Tongue (tissue), 2 donors: ENCODE data around the gene BECN2. TPM values are rescaled to one million over a fixed set of nuclear protein-coding genes. Genes with fewer than 3 reads are reported as not detected.
A peak's percentile ranks its signal among the peaks of the same experiment; 100 is the strongest.

ENCODE experiments used
- DNase-seq: peaks from one replicate; pipeline ENCODE4 v3.0.0-alpha.2; 2015
- total RNA-seq: library from RNA; depleted of rRNA; stranded (reverse); fragments of >200 nt; gene quantifications from one replicate; pipeline ENCODE4 v1.2.3, GENCODE V29; 2014

BECN2 gene, protein sequence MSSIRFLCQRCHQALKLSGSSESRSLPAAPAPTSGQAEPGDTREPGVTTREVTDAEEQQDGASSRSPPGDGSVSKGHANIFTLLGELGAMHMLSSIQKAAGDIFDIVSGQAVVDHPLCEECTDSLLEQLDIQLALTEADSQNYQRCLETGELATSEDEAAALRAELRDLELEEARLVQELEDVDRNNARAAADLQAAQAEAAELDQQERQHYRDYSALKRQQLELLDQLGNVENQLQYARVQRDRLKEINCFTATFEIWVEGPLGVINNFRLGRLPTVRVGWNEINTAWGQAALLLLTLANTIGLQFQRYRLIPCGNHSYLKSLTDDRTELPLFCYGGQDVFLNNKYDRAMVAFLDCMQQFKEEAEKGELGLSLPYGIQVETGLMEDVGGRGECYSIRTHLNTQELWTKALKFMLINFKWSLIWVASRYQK
- not detected for total RNA-seq

DNA sequence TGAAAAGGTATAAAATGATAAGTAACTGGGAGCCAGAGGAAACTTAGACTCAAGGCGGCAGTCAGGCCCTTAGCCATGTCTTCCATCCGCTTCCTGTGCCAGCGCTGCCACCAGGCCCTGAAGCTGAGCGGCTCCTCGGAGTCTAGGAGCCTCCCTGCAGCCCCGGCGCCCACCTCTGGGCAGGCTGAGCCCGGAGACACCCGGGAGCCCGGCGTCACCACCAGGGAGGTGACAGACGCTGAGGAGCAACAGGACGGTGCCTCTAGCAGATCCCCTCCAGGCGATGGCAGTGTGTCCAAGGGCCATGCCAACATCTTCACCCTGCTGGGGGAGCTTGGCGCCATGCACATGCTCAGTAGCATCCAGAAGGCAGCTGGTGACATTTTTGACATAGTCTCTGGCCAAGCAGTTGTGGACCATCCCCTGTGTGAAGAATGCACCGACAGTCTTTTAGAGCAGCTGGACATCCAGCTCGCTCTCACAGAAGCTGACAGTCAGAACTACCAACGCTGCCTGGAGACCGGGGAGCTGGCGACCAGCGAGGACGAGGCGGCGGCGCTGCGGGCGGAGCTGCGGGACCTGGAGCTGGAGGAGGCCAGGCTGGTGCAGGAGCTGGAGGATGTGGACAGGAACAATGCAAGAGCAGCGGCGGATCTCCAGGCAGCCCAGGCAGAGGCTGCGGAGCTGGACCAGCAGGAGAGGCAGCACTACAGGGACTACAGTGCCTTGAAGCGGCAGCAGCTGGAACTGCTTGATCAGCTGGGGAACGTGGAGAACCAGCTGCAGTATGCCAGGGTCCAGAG lies at the start of gene BECN2:
BECN2 (plus strand) TSS at position 76 of the 803 bp plus-strand sequence; CDS start at position 76, 0 bp downstream.
- no peak for DNase-seq

- no peak for DNase-seq
Measured at GRCh38 chr1:241916196-241916595, 41.4 kb upstream of the BECN2 start.

- DNase-seq, result no peak
Measured at GRCh38 chr1:241917487-241917886, 40.1 kb upstream of the BECN2 start.

- DNase-seq, result no peak
Measured at GRCh38 chr1:241918879-241919278, 38.7 kb upstream of the BECN2 start.

GRCh38 chr1:241924080-241924808 lies 33.3 kb upstream of the BECN2 start:
- no peak for DNase-seq

DNA sequence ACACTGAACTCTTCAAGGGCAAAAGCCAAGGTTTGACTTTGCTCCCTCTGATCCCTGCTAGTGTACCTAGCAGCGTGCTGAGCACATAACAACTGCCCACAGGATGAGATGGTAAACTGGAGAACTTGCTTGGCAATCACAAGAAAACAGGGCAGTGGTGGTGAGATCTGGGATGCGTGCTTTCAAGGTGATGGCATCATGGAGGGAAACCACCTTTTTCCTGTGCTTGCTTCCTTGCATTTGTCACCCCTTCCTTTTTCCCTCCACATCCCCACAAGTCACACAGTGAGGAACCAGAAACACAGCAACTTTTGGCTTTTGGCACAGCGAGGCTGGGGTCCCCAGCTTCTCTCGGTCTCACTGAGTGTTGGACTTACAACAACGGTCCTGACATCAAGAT lies 31.4 kb upstream of the BECN2 start:
- no peak for DNase-seq

DNA sequence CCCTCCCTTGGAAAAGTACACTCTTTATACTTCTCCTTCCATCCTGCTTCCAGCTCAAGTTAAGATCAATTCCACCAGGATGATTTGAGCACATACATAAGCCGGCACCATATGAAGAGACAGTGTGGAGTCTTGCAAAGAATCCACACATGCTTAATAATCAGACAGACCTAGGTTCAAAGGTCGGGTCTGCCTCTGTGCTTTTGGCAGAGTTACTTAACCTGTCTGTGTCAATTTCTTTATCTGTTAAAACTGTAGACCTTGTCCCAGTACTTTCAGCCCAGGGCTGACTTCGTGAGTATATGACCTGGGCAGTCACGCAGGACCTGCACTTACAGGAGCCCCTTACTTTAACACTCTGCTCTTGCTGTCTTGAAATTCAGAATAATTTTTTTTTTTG lies 30.2 kb upstream of the BECN2 start:
- DNase-seq, result no peak

DNA sequence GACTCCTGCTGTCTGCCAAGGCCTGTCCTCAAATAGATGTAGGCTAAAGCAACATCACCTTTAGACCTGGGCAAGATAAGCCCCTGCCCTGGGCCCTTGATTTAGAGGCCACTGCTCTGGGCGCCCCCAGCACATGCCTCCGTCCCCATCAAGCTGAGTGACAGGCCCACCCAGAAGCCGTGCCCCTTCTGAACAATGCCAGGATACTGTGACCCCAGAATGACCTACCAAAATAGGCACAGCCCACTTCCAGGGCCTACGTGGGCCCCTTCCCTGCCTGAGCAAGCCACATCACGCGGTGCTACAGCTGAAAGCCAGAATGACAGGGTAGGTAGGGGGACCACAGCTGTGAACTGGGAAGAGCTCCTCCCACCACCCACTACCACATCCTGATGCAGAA lies 24.7 kb upstream of the BECN2 start:
- no peak for DNase-seq

GRCh38 chr1:241934201-241934848 lies 23.2 kb upstream of the BECN2 start:
- DNase-seq, result peak; percentile 79

- DNase-seq, result peak; percentile 40
Measured at GRCh38 chr1:241934866-241935265, 22.7 kb upstream of the BECN2 start.

- no peak for DNase-seq
Measured at GRCh38 chr1:241939798-241940197, 17.8 kb upstream of the BECN2 start.

DNA sequence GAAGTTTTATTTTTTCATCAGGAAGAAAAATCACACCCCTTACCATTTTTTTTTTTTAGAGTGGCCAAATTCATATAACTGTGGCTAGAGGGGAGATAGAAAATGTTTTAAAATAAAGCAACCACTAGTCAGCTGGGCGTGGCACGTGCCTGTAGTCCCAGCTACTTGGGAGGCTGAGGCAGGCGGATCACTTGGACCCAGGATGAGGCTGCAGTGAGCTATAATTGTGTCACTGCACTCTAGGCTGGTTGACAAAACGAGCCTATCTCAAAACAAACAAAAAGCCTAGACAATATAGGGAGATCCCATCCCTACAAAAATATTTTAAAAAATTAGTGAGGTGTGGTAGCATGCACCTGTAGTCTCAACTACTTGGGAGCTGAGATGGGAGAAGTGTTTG lies 14.8 kb upstream of the BECN2 start:
- no peak for DNase-seq

DNA sequence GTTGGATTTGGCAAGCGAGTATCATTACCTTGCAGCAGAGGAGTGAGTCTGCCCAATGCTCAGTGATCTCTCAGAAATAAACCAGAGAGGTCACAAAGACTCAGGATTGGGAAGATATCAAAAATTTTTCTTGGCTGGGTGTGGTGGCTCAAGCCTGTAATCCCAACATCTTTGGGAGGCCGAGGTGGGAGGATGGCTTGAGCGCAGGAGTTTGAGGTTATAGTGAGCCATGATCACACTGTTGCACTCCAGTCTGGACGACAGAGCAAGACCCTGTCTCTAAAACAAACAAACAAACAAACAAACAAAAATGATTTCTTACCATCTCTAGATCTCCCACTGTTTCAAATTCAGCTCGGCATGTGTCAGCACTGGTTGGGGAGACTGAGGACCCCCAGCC lies 13.3 kb upstream of the BECN2 start:
- DNase-seq, result no peak

- peak; percentile 85 for DNase-seq
Measured at GRCh38 chr1:241947354-241947753, 10.2 kb upstream of the BECN2 start.

- peak; percentile 68 for DNase-seq
Measured at GRCh38 chr1:241950390-241950789, 7.2 kb upstream of the BECN2 start.

DNA sequence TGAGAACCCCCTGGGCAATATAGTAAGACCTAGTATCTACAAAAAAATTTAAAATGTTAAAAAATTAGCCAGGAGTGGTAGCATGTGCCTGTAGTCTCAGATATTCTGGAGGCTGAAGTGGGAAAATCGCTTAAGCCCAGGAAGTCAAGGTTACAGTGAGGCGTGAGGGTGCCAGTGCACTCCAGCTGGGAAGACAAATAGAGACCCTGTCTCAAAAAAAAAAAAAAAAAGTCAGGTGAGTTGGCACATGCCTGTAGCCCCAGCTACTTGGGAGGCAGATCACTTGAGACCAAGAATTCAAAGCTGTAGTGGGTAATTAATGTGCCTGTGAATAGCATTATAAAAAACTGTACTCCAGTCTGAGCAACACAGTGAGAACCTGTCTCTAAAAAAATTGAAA lies 4.6 kb downstream of the BECN2 start:
- DNase-seq, result no peak

- no peak for DNase-seq
Measured at GRCh38 chr1:241963722-241964121, 6.2 kb downstream of the BECN2 start.

GRCh38 chr1:241964550-241965282 lies 7.1 kb downstream of the BECN2 start:
- no peak for DNase-seq

DNA sequence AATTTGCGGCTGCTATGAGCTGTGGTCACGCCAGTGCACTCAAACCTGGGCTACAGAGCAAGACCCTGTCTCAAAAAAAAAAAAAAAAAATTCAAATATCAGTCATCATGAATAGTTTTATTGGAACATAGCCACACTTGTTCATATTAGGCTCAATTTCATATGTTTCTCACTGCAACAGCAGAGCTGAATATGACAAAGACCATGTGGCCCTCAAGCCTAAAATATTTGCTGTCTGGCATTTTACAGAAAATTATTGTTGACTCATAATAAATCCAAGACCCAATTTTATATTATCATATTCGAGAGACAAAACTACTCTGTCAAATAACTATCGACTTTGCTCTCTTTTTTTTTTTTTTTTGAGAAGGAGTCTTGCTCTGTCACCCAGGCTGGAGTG lies 11.0 kb downstream of the BECN2 start:
- DNase-seq, result no peak

DNA sequence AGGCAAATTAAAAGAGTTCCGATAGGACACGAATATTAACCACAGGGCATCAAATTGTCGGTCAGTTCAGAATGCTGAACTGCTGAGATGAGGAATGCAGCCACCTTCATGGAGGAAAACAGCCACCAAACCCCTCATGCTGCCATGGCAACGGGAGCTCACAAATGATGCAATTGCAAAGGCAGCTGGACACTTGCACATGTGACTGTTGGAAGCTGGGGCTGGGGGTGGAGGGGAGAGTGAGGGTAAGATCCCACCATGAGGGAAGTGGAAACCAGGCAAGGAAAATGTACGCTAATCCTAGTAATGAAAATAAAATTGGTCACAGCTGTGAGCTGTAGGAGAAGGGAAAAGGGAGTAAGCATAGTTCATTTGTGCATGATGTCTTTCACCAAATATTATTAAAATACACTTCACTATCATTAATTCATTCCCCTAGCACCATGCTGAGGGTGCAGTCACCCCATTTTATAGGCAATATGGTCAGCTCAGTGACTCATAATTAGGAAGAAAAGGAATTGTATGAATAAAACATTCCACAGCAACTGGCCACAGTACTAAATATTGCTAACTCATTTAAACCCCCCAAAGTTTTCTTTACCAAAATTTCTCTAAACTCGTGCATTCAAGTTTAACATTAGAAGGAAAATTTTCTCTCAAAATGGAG lies 15.3 kb downstream of the BECN2 start:
- DNase-seq, result peak; percentile 90

DNA sequence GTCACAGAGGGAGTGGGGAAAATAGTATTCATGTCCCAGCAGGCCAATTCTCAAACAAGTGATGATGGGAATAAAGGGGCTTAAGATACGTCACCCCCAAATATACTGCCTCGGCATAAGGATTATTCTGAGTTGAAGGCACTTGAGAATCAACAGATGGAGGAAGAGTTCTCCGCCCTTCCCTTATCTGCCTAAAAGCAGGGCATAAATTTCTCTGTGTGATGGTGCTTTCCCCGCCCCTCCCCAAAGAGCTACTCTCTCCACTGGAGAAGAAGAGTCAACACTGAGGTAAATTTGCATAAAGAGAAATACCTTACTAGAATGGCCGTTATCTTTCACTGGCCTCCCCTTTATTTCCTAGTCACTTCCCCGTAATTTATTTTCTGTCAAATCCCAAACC lies 18.7 kb downstream of the BECN2 start:
- no peak for DNase-seq
